DOHH2 (cell line): ENCODE measurements around the gene BICC1.

Experiments
- H3F3A ChIP-seq: fragments of 200-600 bp; sonication (generic), shearing (Covaris generic); 2 replicates; pipeline ENCODE4 v1.6.0; 2016; ENCODE audit warnings: antibody characterized with exemption, mild to moderate bottlenecking; ENCODE audit not compliant: control insufficient read depth, insufficient read depth
- H3K27ac ChIP-seq: fragments of 200-600 bp; sonication (generic); 2 replicates; pipeline ENCODE4 v1.5.1; 2014; ENCODE audit warnings: low read depth, mild to moderate bottlenecking, low read length, moderate library complexity
- H3K27me3 ChIP-seq: fragments of 200-600 bp; sonication (generic); 2 replicates; pipeline ENCODE4 v1.6.1; 2014; ENCODE audit warnings: mild to moderate bottlenecking, low read length, mixed read lengths; ENCODE audit not compliant: control insufficient read depth
- H3K36me3 ChIP-seq: fragments of 200-600 bp; sonication (generic); 2 replicates; pipeline ENCODE4 v1.6.1; 2014; ENCODE audit warnings: mild to moderate bottlenecking, low read length, moderate library complexity, mixed read lengths; ENCODE audit not compliant: control insufficient read depth
- H3K4me1 ChIP-seq: fragments of 200-600 bp; sonication (generic); 2 replicates; pipeline ENCODE4 v1.6.1; 2014; ENCODE audit warnings: mild to moderate bottlenecking, low read length, mixed read lengths; ENCODE audit not compliant: control insufficient read depth
- H3K4me2 ChIP-seq: fragments of 200-600 bp; sonication (generic); 2 replicates; pipeline ENCODE4 v1.6.0; 2014; ENCODE audit warnings: mild to moderate bottlenecking, low read length, moderate library complexity
- H3K4me3 ChIP-seq: fragments of 200-600 bp; sonication (generic); 2 replicates; pipeline ENCODE4 v1.5.1; 2014; ENCODE audit warnings: mild to moderate bottlenecking, low read length, mixed read lengths
- H3K79me2 ChIP-seq: fragments of 200-600 bp; sonication (generic); 2 replicates; pipeline ENCODE4 v1.6.1; 2014; ENCODE audit warnings: mild to moderate bottlenecking, low read length, mixed read lengths; ENCODE audit not compliant: control insufficient read depth
- H3K9me2 ChIP-seq: fragments of 200-600 bp; sonication (generic); replicated peaks from 2 replicates; pipeline ENCODE4 v1.6.1; 2014; ENCODE audit warnings: mild to moderate bottlenecking, low read length, mixed read lengths; ENCODE audit not compliant: control insufficient read depth
- H3K9me3 ChIP-seq: fragments of 200-600 bp; sonication (generic); 2 replicates; pipeline ENCODE4 v1.6.1; 2014; ENCODE audit warnings: antibody characterized with exemption, low read length, mixed read lengths; ENCODE audit not compliant: control insufficient read depth, insufficient read depth
- H4K20me1 ChIP-seq: fragments of 200-600 bp; sonication (generic); 2 replicates; pipeline ENCODE4 v1.6.0; 2014; ENCODE audit warnings: low read depth, mild to moderate bottlenecking, antibody characterized with exemption, low read length, moderate library complexity; ENCODE audit not compliant: control insufficient read depth, insufficient read depth
- CTCF ChIP-seq: fragments of 200-600 bp; sonication (generic); IDR thresholded peaks from one replicate; pipeline ENCODE4 v1.5.1; 2014; ENCODE audit warnings: antibody characterized with exemption, mild to moderate bottlenecking, low read depth, low read length; ENCODE audit not compliant: poor library complexity, severe bottlenecking
- EZH2phosphoT487 ChIP-seq: fragments of 200-600 bp; sonication (generic); IDR thresholded peaks from 2 replicates; pipeline ENCODE4 v1.6.1; 2017; ENCODE audit warnings: borderline replicate concordance, mild to moderate bottlenecking, antibody characterized with exemption, low read length, moderate library complexity, mixed read lengths

The BICC1 gene

GRCh38 chr10:58820861-58821751, 308.4 kb downstream of the BICC1 start:
- Histone ChIP-seq H3K4me2 (no peak overlapping the region), H3K79me2 (no peaks in the 10 kb centered on the region), H3K4me1 (no peaks in the 10 kb centered on the region), H3F3A (no peaks in the 10 kb centered on the region), H4K20me1 (no peaks in the 10 kb centered on the region), H3K4me3 (no peak overlapping the region), H3K36me3 (no peaks in the 10 kb centered on the region), H3K27ac (no peak overlapping the region), H3K9me2 (no peaks in the 10 kb centered on the region), H3K27me3 (peaks cover 3% of the 10 kb centered on the region; the same call in 1 of the 2 replicates), H3K9me3 (no peaks in the 10 kb centered on the region)
- TF ChIP-seq EZH2phosphoT487, result no peak
- no peak for TF ChIP-seq CTCF

- no peaks in the 10 kb centered on the region for H3K4me1 ChIP-seq
- H3K27me3 ChIP-seq, result peaks cover 3% of the 10 kb centered on the region; the same call in 1 of the 2 replicates
- H3K27ac ChIP-seq, result no peak overlapping the region
- H3F3A ChIP-seq, result no peaks in the 10 kb centered on the region
- no peaks in the 10 kb centered on the region for H3K36me3 ChIP-seq
- TF ChIP-seq CTCF (no peak), EZH2phosphoT487 (no peak)
- no peak overlapping the region for H3K4me3 ChIP-seq
- H3K9me2 ChIP-seq, result no peaks in the 10 kb centered on the region
- no peaks in the 10 kb centered on the region for H3K9me3 ChIP-seq
- no peak overlapping the region for H3K4me2 ChIP-seq
- no peaks in the 10 kb centered on the region for H4K20me1 ChIP-seq
- no peaks in the 10 kb centered on the region for H3K79me2 ChIP-seq
These were observed 309.0 kb downstream of the BICC1 start for GRCh38 chr10:58821752-58822056.

- Histone ChIP-seq H4K20me1 (no peaks in the 10 kb centered on the region), H3K4me3 (no peak overlapping the region), H3K9me2 (no peaks in the 10 kb centered on the region), H3K9me3 (no peaks in the 10 kb centered on the region), H3K79me2 (no peaks in the 10 kb centered on the region), H3K27ac (no peak overlapping the region), H3F3A (no peaks in the 10 kb centered on the region), H3K4me2 (no peak overlapping the region), H3K27me3 (no peaks in the 10 kb centered on the region), H3K36me3 (no peaks in the 10 kb centered on the region), H3K4me1 (no peaks in the 10 kb centered on the region)
- TF ChIP-seq CTCF (no peak), EZH2phosphoT487 (no peak)
These were observed 311.3 kb downstream of the BICC1 start for GRCh38 chr10:58823983-58824382.
